ACC112 (cell line): Measurements from ENCODE around the gene MYO1D.

Experiments used
- H2AFZ ChIP-seq: fragments of 200-600 bp; sonication (generic); one replicate; pipeline ENCODE4 v1.6.0; 2017; ENCODE audit warnings: antibody characterized with exemption, low read length; ENCODE audit not compliant: unreplicated experiment
- H3K27ac ChIP-seq: fragments of 200-600 bp; sonication (generic); 2 replicates; pipeline ENCODE4 v1.5.1; 2014; ENCODE audit warnings: low read depth, mild to moderate bottlenecking, antibody characterized with exemption, low read length, moderate library complexity
- H3K27me3 ChIP-seq: fragments of 200-600 bp; sonication (generic); 2 replicates; pipeline ENCODE4 v1.6.1; 2014; ENCODE audit warnings: mild to moderate bottlenecking, antibody characterized with exemption, low read length, moderate library complexity, mixed read lengths; ENCODE audit not compliant: insufficient read depth
- H3K36me3 ChIP-seq: fragments of 200-600 bp; sonication (generic); 2 replicates; pipeline ENCODE4 v1.6.1; 2016; ENCODE audit warnings: mild to moderate bottlenecking, antibody characterized with exemption, low read length, moderate library complexity, mixed read lengths; ENCODE audit not compliant: insufficient read depth
- H3K4me1 ChIP-seq: fragments of 200-600 bp; sonication (generic); one replicate; pipeline ENCODE4 v1.6.1; 2016; ENCODE audit warnings: low read length, mixed read lengths; ENCODE audit not compliant: insufficient read depth, unreplicated experiment, control insufficient read depth
- H3K4me3 ChIP-seq: fragments of 200-600 bp; sonication (generic); 2 replicates; pipeline ENCODE4 v1.5.1; 2014; ENCODE audit warnings: mild to moderate bottlenecking, low read depth, low read length
- H3K79me2 ChIP-seq: fragments of 200-600 bp; sonication (generic); one replicate; pipeline ENCODE4 v1.6.0; 2016; ENCODE audit warnings: low read length; ENCODE audit not compliant: control insufficient read depth, unreplicated experiment, insufficient read depth

MYO1D gene

DNA sequence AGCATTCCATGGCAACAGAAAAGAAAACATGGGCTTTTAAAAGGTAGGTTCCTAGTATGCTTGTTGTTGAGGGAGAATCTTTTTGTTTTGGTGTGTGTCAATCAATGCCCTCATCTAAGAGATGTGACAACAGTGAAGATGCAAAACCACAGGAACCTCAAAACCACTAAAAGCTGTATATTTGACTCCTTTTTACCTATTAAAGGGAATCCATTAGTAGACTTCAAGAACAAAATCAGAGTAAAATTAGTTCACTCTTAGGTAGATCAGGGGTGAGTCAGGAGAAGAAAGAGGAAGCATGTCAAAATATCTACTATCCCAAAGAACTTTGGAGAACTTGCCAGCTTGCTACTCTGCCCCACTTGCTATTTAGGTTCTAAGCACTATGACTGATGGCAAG is 301.1 kb downstream of the MYO1D start:
- no peaks in the 10 kb centered on the region for H3K4me1 ChIP-seq
- no peaks in the 10 kb centered on the region for H3K27me3 ChIP-seq
- no peaks in the 10 kb centered on the region for H3K36me3 ChIP-seq
- no peak overlapping the region for H3K27ac ChIP-seq
- no peak overlapping the region for H3K4me3 ChIP-seq
- H3K79me2 ChIP-seq: no peaks in the 10 kb centered on the region
- no peak overlapping the region for H2AFZ ChIP-seq

DNA sequence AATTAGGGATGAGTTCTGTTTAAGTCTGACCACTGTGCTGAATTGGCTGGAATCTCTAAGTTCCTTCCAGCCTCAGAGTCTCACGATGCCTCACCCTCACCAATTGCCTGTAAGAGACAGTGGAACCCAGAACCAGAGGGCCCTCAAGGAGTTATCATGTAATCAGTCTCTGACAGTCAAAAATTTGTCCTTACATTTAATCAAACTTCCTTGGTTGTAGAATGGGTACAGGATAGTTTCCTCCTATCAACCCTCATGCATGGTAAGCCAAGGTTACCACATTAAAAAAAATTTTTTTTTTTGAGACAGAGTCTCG is 306.9 kb downstream of the MYO1D start:
- Histone ChIP-seq H2AFZ (no peak overlapping the region), H3K4me3 (no peak overlapping the region), H3K36me3 (no peaks in the 10 kb centered on the region), H3K27ac (no peak overlapping the region), H3K4me1 (no peaks in the 10 kb centered on the region), H3K79me2 (no peaks in the 10 kb centered on the region), H3K27me3 (no peaks in the 10 kb centered on the region)

DNA sequence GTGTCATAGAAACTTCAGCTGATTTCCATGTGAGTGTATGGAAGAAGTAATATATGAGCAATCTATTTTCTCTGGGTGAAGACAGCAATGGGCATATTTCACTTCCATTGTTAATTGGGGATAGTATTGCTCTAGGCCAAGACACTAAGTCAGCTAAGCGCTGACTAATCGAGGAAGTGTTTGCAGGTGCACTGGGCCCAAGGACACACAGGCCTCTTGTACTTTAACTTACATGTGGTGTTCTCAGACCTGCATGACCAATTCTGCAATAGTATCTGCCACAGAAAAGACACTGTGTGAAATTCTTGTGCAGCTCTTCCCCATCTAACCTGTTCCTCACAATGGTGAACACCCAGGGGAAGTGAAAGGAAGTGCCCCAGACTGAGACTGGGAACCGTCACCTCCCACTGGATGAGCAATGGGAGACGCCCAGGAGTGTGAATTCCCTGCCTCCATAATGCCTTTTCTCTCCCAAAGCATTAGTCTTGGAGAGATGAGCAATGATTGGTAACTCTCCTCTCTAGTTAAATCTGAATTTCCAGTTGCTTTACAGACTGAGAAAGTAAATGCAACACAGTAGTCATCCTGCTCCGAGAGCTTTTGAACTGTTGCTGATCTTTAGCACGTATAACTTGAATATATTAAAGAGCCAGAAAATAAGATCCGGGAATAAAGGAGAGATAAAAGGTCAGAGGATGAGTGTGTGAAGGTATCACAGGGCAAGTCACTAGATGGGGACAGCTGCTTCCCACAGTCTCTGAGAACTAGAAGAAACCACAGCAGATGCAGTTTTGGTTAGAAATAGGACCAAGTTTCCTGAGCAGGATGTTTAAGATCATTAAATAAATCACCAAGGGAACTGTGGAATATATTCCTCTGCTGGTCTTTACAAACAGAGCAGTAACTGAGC is 307.5 kb downstream of the MYO1D start:
- H3K79me2 ChIP-seq: no peaks in the 10 kb centered on the region
- H3K4me3 ChIP-seq: no peak overlapping the region
- no peaks in the 10 kb centered on the region for H3K27me3 ChIP-seq
- H3K36me3 ChIP-seq: no peaks in the 10 kb centered on the region
- H2AFZ ChIP-seq: no peak overlapping the region
- H3K4me1 ChIP-seq: no peaks in the 10 kb centered on the region
- no peak overlapping the region for H3K27ac ChIP-seq

DNA sequence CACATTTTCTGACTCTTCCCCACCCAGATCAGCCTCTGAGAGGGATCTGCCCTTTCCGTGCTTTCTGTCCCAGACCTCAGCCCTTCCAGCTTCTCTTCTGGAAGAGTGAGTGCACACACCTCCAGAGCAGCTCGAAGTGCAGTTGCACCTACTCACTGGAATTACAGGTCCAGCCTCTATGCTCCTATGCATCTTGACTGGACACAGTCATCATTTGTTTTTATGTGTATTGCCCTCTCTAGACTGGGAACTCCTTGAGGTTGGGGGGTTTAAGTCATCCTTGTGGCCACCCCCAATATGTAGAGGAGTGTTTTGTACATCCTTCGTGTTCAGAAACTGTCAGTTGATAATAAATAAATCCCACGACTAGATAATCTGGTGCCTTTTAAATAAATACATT is 308.2 kb downstream of the MYO1D start:
- Histone ChIP-seq H3K4me3 (no peak overlapping the region), H2AFZ (no peak overlapping the region), H3K36me3 (no peaks in the 10 kb centered on the region), H3K79me2 (no peaks in the 10 kb centered on the region), H3K27me3 (no peaks in the 10 kb centered on the region), H3K27ac (no peak overlapping the region), H3K4me1 (no peaks in the 10 kb centered on the region)

DNA sequence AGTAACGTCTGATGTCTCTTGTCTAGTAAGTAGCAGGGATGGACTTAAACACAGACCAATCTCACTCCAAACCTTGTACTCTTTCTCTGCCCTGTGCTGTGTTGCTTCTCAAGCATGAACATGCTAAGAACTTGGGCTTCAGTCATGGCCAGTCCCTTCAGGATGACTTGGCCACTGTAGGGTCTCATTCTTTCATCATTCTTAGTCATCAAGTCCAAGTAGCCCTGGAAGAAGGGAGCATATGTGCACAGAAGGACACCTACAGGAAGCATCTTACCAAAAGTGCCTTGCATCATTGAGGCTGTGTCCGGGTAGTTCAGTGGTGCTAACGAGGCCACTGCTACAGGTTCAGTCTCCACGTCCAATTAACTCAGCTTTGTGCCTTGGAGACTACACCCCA is 309.4 kb downstream of the MYO1D start:
- H3K4me3 ChIP-seq: no peak overlapping the region
- no peak overlapping the region for H2AFZ ChIP-seq
- no peaks in the 10 kb centered on the region for H3K4me1 ChIP-seq
- no peaks in the 10 kb centered on the region for H3K36me3 ChIP-seq
- no peaks in the 10 kb centered on the region for H3K79me2 ChIP-seq
- H3K27ac ChIP-seq: no peak overlapping the region
- H3K27me3 ChIP-seq: no peaks in the 10 kb centered on the region

DNA sequence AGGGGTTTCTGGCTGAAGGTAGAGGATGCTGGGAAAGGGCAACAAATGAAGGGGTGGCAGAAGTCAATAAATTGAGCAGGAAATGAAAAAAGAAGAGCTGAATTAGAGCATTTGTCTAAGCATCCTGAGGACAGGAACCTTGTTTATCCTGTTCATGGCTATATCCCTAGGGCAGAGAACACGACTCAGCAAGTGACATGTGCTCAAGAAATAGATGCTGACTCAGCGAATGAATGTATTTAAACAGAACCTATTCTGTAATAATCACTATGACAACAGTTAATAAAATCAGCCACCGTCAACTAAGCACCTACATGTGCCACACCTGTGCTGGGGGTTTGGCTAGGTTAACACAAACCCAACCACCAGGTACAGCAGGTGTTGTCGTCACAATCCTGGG is 309.8 kb downstream of the MYO1D start:
- Histone ChIP-seq H3K79me2 (no peaks in the 10 kb centered on the region), H3K4me1 (no peaks in the 10 kb centered on the region), H2AFZ (no peak overlapping the region), H3K4me3 (no peak overlapping the region), H3K36me3 (no peaks in the 10 kb centered on the region), H3K27me3 (no peaks in the 10 kb centered on the region), H3K27ac (no peak overlapping the region)

DNA sequence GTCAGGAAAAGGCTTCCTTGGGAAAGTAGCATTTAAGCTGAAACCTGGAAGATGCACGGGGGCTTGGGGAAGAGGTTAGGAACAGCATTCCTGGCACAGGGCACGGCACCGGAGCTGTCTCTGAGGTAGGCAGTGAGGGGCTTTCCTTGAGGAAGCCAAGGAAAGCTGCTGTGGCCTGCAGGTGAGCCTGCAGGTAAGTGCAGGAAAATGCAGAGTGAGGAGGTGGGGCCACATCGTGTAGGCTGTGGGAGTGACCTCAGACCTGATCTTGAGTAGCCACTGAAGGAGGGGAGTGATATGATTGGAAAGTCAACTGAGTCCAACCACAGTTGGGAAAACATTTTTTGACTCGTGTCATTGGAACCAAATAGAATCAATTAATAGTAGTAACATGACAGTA is 310.6 kb downstream of the MYO1D start:
- Histone ChIP-seq H3K4me1 (no peaks in the 10 kb centered on the region), H3K27ac (no peak overlapping the region), H3K36me3 (no peaks in the 10 kb centered on the region), H2AFZ (no peak overlapping the region), H3K27me3 (no peaks in the 10 kb centered on the region), H3K4me3 (no peak overlapping the region), H3K79me2 (no peaks in the 10 kb centered on the region)

DNA sequence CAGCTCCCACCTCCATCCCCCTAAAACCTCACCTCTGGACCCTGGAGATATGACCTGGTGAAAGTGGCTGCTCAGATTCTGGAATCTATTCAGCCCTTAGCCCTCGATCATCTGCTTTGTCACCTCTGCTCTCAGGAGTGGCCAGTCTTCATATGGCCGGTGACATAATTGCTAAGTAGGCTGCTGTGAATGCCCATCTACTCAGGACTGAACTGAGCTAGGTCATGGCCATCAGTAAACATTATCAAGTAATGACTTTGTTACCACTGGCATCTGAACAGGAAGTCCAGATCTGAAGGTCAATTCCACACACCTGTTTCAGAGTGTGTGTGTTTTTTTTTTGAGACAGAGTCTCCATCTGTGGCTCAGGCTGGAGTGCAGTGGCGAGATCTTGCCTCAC is 311.5 kb downstream of the MYO1D start:
- Histone ChIP-seq H3K4me3 (no peak overlapping the region), H3K36me3 (no peaks in the 10 kb centered on the region), H3K4me1 (no peaks in the 10 kb centered on the region), H2AFZ (no peak overlapping the region), H3K79me2 (no peaks in the 10 kb centered on the region), H3K27me3 (no peaks in the 10 kb centered on the region), H3K27ac (no peak overlapping the region)

DNA sequence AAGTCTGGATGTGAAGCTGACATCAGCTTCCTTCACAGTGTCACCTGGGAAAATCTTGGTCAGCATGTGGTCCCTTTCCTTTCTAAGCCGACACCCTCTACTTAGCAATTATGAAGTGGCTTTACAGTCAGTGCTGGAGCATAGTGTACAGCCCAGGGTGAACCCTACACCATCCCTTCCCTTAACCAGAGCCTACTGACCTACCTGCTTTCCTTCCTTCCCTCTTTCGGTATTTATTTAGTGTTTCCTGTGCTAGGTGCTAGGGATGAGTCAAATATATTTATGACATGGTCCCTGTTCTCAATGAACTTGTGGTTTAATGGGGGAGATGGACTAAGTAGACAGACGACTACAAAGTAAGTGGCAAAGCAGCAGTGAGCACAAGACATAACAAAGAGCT is 312.6 kb downstream of the MYO1D start:
- no peaks in the 10 kb centered on the region for H3K36me3 ChIP-seq
- no peaks in the 10 kb centered on the region for H3K27me3 ChIP-seq
- H3K27ac ChIP-seq: no peak overlapping the region
- no peaks in the 10 kb centered on the region for H3K79me2 ChIP-seq
- H3K4me1 ChIP-seq: no peaks in the 10 kb centered on the region
- H3K4me3 ChIP-seq: no peak overlapping the region
- no peak overlapping the region for H2AFZ ChIP-seq

DNA sequence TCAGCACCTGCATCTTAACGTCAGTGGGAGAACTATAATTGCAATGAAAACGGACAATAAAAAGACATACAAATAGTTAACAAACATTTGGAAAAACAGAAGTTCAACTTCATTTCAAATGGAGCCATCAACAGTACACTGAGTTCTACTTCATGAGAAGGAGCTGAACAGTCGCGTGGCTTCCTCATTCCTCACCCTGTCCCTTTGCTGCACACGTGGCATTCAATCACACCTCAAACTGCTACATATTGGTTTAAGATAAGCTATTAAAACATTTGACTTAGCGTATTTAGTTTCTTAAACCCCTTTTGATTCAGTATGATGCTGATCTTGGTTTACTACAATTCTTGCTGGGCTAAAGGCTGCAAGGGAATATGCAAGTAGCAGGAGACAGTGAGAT is 313.3 kb downstream of the MYO1D start:
- Histone ChIP-seq H3K27me3 (no peaks in the 10 kb centered on the region), H3K27ac (no peak overlapping the region), H3K4me3 (no peak overlapping the region), H2AFZ (no peak overlapping the region), H3K79me2 (no peaks in the 10 kb centered on the region), H3K4me1 (no peaks in the 10 kb centered on the region), H3K36me3 (no peaks in the 10 kb centered on the region)

DNA sequence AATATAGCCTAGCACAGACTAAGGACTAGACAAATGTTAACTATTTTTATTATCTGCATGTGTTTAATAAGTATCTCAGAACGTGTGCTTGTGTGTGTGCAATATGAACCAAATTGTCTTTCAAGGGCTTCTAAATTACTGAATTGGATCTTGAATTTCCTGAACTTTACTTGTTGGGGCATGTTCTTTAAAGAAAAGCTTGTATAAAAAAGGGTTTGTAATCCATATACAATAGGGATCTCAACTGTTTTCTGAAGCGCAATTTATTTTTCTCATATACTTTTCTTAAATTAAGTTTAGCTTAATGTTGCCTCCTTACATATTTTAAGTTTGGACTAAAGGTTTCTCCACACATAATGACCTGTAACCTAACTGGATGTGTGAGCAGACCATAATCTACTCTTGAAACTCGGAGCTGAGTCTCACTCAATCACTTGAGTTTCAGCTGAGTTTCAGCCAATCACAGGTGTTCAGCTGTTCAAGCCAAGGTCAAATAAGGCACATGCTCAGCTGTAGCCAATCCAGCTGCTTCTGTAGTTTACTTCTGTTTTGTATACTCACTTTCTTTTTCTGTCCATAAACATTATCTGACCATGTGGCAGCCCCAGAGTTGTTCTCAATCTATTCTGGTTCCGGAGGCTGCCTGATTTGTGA is 317.8 kb downstream of the MYO1D start:
- H3K27ac ChIP-seq: no peak overlapping the region
- H3K4me1 ChIP-seq: no peaks in the 10 kb centered on the region
- H3K79me2 ChIP-seq: no peaks in the 10 kb centered on the region
- H3K27me3 ChIP-seq: no peaks in the 10 kb centered on the region
- H3K36me3 ChIP-seq: no peaks in the 10 kb centered on the region
- H2AFZ ChIP-seq: no peak overlapping the region
- no peak overlapping the region for H3K4me3 ChIP-seq
